HG03439 (cell line): Measurements from ENCODE around the gene HOXD10.

Source experiments
- ATAC-seq: cut with Tn5 transposase; IDR thresholded peaks from one replicate; pipeline ENCODE4 v1.9.1; 2021; ENCODE audit warnings: mild to moderate bottlenecking, moderate library complexity; ENCODE audit not compliant: unreplicated experiment

The HOXD10 gene

GRCh38 chr2:176115883-176116813 lies at the start of gene HOXD10:
Gene HOXD10, plus strand, starts transcription at chr2:176116778. Its CDS starts 56 bp downstream, at chr2:176116834.
- no peak for ATAC-seq

- ATAC-seq, result no peak
These were observed 48.8 kb upstream of the HOXD10 start for GRCh38 chr2:176067589-176068418.

GRCh38 chr2:176068419-176068832 lies 48.2 kb upstream of the HOXD10 start:
- no peak for ATAC-seq

GRCh38 chr2:176071330-176072291 lies 45.0 kb upstream of the HOXD10 start:
- ATAC-seq, result no peak

- ATAC-seq, result no peak
These were observed 44.3 kb upstream of the HOXD10 start for GRCh38 chr2:176072292-176072669.

- ATAC-seq, result no peak
These were observed 43.4 kb upstream of the HOXD10 start for GRCh38 chr2:176072951-176073904.

GRCh38 chr2:176074919-176075425 lies 41.6 kb upstream of the HOXD10 start:
- no peak for ATAC-seq

GRCh38 chr2:176075481-176075880 lies 41.1 kb upstream of the HOXD10 start:
- no peak for ATAC-seq

- ATAC-seq, result no peak
These were observed 40.5 kb upstream of the HOXD10 start for GRCh38 chr2:176076063-176076462.

- no peak for ATAC-seq
These were observed 39.8 kb upstream of the HOXD10 start for GRCh38 chr2:176076796-176077195.

- no peak for ATAC-seq
These were observed 37.9 kb upstream of the HOXD10 start for GRCh38 chr2:176078541-176079284.

- ATAC-seq, result no peak
These were observed 37.2 kb upstream of the HOXD10 start for GRCh38 chr2:176079285-176079830.

GRCh38 chr2:176079831-176080539 lies 36.6 kb upstream of the HOXD10 start:
- ATAC-seq, result no peak

- no peak for ATAC-seq
These were observed 35.8 kb upstream of the HOXD10 start for GRCh38 chr2:176080540-176081375.

- no peak for ATAC-seq
These were observed 35.2 kb upstream of the HOXD10 start for GRCh38 chr2:176081376-176081836.

- ATAC-seq, result no peak
These were observed 34.6 kb upstream of the HOXD10 start for GRCh38 chr2:176081837-176082524.
